Cerebellar nuclear complex (tissue), 1 donor: ENCODE results near the gene MUC7.
"Not testable (repeated sequence)": the region's sequence is repeated elsewhere in the genome, so short reads cannot be mapped to it uniquely, and the experiment has no call there.

Source experiments
- DNase-seq, 2 experiments: peaks; one replicate each; lab custom pipeline; 2025; lab: John Stamatoyannopoulos, UW

Gene MUC7

GRCh38 chr4:70471897-70472296 lies at the start of gene MUC7:
Gene MUC7, plus strand, starts transcription at chr4:70472197. Its CDS starts 1,825 bp downstream, at chr4:70474022.
- no peak for DNase-seq

- DNase-seq, result no peak
Measured at GRCh38 chr4:70425306-70425705, 46.7 kb upstream of the MUC7 start.

DNA sequence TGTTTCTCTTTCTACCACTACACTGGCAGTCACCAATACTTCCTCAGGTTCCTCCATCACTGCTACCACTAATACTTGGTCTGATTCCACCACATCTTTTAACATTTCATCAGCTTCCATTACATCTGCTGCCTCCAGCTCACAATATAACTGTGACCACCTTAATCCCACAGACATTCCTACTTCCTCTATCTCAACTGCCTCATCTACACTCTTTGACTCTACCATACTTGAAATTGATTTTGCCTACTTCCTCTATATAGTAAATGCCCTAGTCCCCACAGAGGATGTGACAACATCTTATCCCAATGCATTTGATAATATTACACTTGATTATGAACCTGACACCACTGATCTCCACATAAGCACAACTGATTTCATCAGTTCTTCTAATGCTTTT lies 45.2 kb upstream of the MUC7 start:
- no peak for DNase-seq

DNA sequence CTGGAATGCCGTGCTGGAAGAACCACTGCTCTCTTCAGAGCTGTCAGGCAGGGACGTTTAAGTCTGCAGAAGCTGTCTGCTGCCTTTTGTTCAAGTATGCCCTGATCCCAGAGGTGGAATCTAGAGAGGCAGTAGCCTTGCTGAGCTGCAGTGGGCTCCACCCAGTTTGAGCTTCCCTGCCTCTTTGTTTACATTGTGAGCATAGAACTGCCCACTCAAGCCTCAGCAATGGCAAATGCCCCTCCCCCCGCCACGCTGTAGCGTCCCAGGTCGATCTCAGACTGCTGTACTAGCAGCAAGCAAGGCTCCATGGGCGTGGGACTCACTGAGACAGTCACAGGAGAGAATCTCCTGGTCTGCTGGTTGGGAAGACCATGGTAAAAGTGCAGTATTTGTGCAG lies 34.8 kb upstream of the MUC7 start:
- no peak for DNase-seq

DNA sequence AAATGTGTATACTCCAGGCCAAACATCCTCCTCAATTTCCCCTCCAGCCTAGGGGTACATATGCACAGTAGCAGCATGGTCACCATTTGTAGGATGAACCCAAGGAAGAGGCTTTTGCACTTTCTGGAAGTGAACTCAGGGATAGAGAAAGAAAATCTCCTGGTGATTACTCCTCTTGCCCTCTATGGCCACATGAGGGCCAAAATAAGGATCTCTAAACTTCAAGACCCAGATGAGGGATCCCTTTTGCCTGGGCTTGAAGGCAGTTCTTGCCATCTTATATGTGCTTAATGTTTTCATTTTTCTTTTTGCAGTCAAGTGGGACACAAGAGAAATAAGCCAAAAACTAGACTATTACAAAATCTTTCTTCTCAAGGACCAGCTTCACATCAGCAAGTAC lies 29.5 kb upstream of the MUC7 start:
- no peak for DNase-seq

DNA sequence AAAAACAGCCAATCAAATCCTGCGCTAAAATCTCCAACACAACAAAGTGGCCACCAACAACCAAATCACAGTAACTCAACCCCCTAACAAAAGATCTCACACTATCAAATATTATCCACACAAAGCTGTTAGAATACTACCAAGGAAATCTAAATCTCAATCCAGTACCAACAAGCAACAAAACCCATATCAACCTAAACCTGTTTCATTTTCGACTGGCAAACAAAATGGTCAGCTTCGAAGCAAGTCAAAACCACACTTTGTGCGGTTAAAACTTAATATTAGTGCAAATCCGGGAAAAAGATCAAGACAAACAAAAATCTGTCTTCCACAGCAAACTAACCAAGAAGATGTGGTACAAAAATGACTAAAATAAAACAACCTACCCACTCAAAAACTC lies 28.7 kb upstream of the MUC7 start:
- no peak for DNase-seq

DNA sequence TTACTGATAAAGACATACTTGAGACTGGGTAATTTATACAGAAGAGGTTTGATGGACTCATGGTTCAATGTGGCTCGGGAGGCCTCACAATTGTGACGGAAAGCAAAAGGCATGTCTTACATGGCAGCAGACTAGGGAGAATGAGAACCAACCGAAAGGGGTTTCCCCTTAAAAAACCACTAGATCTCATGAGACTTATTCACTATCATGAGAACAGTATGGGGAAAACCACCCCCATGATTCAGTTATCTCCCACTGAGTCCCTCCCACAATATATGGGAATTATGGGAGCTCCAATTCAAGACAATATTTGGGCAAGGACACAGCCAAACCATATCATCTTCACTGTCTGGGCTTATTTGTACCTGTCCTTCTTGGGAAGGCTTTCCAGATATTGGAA lies 22.8 kb upstream of the MUC7 start:
- no peak for DNase-seq

DNA sequence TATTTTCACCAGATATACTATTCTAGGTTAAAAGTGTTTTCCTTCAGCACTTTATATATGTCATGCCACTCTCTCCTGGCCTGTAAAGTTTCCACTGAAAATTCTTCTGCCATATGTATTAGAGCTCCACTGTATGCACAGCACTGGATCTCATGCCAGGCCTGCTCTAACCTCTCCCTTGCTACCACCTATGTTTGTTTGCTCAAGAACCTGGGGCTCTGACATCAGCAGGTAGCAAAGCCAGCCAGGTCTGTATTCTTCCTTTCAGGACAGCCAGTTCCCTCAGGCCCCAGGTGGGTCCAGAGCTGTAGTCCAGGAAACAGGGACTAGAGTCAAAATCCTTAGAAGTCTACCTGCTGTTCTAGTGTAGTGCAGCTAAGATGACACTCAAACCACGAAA lies 19.1 kb upstream of the MUC7 start:
- no peak for DNase-seq

DNA sequence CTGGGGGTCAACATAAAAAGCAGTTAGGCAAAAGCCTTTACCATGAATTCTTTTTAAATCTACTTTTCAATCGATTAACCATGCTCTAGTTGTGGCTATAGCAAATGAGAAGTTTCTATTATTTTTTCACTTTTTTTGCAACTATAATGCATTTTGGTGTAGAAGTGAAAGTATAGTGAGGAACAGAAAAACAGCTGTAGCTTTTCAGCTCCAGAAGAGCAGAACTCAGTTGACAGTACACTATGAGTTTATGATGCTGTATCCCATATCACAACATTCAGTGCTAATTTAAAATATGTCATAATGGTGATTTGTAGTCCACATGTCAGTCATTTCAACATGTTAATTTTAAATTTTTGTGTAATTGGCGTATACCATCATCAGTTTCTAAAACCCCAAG lies 8.7 kb upstream of the MUC7 start:
- DNase-seq, result no peak

DNA sequence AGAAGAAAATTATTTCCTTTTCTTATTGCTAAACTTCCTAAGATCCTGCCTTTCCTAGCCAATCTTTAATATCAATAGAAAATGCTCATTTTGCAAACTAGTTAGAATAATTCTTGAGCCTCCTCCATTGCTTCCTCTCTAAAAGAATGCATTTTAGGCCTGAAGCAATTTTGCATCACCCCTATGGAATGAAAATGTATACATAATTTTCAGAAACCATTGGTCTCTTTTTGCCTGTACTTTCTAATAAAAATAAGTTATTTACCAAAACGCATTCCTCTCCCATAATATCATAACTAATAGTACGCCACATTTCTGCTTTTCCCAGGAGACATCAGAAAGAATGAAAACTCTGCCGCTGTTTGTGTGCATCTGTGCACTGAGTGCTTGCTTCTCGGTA lies 1.7 kb downstream of the MUC7 start:
- DNase-seq, result no peak

GRCh38 chr4:70488748-70489147 lies 16.8 kb downstream of the MUC7 start:
- DNase-seq, result no peak

DNA sequence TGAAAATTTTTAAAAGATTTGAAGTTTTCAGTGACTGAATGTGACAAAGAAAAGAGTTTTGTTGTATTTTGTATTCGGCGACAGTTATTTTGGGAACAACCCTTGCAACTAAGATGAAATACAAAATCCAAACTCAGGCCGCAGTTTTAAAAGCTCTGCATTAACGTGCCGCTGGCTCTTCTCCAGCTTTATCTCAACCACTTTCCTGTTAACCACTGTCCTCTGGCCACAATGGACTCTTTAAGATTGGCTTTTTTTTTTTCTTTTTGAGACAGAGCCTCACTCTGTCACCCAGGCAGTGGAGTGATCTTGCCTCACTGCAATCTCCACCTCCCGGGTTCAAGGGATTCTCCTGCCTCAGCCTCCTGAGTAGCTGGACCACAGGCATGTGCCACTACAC lies 24.2 kb downstream of the MUC7 start:
- DNase-seq, result no peak

- not testable (repeated sequence) for DNase-seq
Measured at GRCh38 chr4:70501838-70502237, 29.8 kb downstream of the MUC7 start.

GRCh38 chr4:70504733-70505132 lies 32.7 kb downstream of the MUC7 start:
- no peak for DNase-seq

GRCh38 chr4:70505151-70505748 lies 33.3 kb downstream of the MUC7 start:
- no peak for DNase-seq

DNA sequence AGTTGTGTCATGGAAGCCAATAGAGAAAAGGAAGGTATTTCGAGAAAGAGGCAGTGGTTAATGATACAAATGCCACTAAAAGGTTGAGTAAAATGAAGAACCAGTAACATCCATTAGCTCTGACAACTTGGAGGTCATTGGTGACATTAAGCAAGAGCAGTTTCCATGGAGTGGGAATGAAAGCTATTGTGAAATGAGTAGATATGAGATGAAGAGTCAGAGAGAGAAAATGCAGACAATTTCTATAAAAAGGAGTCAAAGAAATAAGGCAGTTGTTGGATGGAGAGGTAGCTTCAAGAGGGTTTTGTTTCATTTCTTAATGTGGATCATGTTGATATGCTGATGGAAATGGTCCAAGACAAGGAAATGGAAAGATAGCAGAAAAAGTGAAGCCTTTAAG lies 36.8 kb downstream of the MUC7 start:
- DNase-seq, result no peak

DNA sequence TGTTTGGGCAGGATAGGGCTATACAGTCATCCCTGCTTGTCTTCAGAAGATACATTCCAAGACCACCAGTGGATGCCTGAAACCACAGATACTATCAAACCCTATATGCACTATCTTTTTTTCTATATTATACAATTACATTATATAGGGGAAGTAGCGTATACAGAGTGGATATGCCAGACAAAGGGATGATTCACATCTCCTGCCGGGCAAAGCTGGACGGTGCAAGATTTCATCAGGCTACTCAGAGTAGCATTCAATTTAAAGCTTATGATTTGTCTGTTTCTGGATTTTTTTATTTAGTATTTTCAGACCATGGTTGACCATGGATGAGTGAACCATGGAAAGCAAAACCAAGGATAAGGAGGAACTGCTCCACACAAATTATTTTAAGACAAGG lies 39.4 kb downstream of the MUC7 start:
- DNase-seq, result no peak

DNA sequence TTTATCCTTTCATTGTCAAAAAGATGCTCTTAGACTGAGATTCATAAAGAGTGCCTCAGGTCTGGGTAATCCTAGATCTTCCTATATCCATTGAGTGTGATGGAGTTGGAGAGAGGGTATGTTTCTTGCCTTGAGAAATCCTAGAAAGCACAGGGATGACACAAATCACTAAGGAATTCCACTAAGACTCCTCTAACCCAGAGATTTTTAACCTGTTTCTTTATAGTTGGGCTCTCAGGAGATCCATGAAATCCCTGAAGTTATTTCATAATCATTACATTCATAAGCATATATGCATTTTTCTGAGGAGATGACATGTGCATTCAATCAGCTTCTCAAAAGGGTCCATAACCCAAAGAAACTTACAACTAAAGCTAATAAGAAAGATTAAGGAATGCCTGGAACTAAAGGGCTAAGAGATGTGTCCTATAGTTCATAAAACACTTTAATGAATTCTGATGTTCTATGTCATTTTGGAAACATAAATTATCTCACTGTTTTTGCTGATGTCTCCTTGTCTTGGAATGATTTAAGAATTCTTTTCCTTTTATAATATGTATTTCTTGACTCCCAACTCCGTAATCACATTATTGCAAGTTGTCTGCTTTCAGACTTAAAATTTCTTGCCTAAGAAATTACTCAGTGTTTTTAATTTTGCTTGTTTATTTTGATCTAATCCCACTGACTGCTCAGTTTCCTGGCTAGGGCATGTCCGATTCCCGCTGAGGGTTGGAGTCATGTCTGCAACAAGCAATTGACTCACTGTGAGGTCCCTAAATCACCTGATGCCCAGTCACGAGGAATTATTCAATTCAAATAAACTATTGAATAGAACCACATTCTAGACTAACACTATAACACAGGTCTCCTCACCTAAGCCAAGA lies 43.6 kb downstream of the MUC7 start:
- DNase-seq, result no peak

GRCh38 chr4:70518269-70518668 lies 46.3 kb downstream of the MUC7 start, which contains the start of gene AMTN:
Gene AMTN, plus strand, starts transcription at chr4:70518569. Its CDS starts 209 bp downstream, at chr4:70518778.
- DNase-seq, result no peak

DNA sequence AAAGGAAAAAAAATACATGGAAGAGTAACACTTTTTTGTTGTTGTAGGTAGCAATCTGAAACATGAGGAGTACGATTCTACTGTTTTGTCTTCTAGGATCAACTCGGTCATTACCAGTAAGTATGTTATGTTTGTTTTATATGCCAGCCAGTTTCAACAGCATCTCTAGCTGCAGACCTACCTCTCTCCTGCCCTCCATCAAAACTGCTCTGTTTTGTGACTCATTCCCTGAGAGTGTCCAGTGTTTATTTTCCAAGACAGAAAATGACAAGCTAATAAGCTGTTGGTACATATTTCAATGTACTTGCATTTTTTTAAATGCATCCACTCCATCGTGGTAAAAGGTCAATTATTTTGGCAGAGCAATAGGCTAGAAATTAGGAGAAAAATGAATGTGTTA lies 46.7 kb downstream of the MUC7 start:
- DNase-seq, result no peak

GRCh38 chr4:70522626-70523025 lies 50.6 kb downstream of the MUC7 start:
- no peak for DNase-seq

- no peak for DNase-seq
Measured at GRCh38 chr4:70530997-70531396, 59.0 kb downstream of the MUC7 start.

DNA sequence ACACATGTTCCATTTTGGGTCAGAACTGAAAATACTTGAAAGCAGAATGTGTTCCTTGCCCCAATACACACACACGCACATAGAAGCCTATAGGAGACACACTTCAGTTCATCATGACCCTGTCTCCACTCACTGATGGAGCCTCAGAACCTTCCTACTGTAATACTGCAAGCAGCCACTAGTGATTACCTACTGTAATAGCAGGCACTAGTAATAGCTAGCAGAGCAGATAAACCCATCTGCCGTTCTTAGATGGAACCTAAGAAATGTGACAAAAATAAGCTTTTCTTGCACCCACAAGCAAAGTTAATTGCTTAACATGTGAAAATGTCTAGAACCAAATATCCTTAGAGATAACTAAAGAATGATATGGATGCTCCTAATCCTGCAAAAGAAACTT lies 60.0 kb downstream of the MUC7 start:
- no peak for DNase-seq
